K562 (cell line): Measurements from ENCODE around the gene CAMK1D. TPM values are rescaled to one million over a fixed set of nuclear protein-coding genes. Genes with fewer than 3 reads are reported as not detected.
A peak's percentile ranks its signal among the peaks of the same experiment; 100 is the strongest.

Experiments
- CSDE1 ChIP-seq, 2 experiments: fragments of 450-650 bp; IDR thresholded peaks; 2 replicates each; pipeline ENCODE4 v1.6.1; 2016; ENCODE audit warnings: mild to moderate bottlenecking in 1 of 2
- RAD51 ChIP-seq: fragments of 450-650 bp; IDR thresholded peaks from 2 replicates; pipeline ENCODE4 v1.7.1; 2016; ENCODE audit warnings: low read depth, mild to moderate bottlenecking, borderline replicate concordance
- ZNF584 ChIP-seq: fragments of 200-800 bp; sonication (Bioruptor generic); IDR thresholded peaks from 2 replicates; pipeline ENCODE4 v1.6.1; 2016; ENCODE audit warnings: low read depth, mild to moderate bottlenecking, missing genetic modification characterization, missing compliant biosample characterization
- ZNF586 ChIP-seq: fragments of 450-650 bp; formaldehyde crosslinking; conservative IDR thresholded peaks from 2 replicates; pipeline ENCODE4 v1.4.0; 2020; ENCODE audit warnings: mild to moderate bottlenecking, moderate library complexity
- ZNF764 ChIP-seq: fragments of 250-450 bp; sonication (Bioruptor Pico); IDR thresholded peaks from 2 replicates; pipeline ENCODE4 v1.4.0; 2020; ENCODE audit warnings: low read depth, mild to moderate bottlenecking, moderate library complexity
- polyA plus RNA-seq, 8 experiments: library from polyadenylated mRNA; depleted of rRNA in 4 of 8; stranded (reverse) in 5 of 8; unstranded in 3 of 8; fragments of >200 nt; fragmentation: Nextera tagmentation in 2 of 8; fragmentation: Illumina TruSeq in 1 of 8; extraction: Ambion mirVana in 2 of 8; extraction: Trizol in 1 of 8; gene quantifications; 2 replicates each; pipeline versions ENCODE4 v1.2.1 to v1.2.3, GENCODE V29; 2011 to 2014; ENCODE audit warnings: inconsistent platforms in 1 of 8, missing spikeins in 1 of 8
- total RNA-seq, 7 experiments: library from RNA; depleted of rRNA in 6 of 7; stranded (reverse); fragments of >200 nt in 6 of 7; fragmentation: Illumina TruSeq in 2 of 7; extraction: Trizol in 2 of 7; gene quantifications; 2 replicates each; pipeline versions ENCODE4 v1.2.1 to v1.2.3, GENCODE V29; 2011 to 2021; ENCODE audit warnings: low replicate concordance in 1 of 7
- TF ChIP-seq, protein P1 (sequence below), 2 experiments: fragments of 450-650 bp; formaldehyde crosslinking in 1 of 2; IDR thresholded peaks; 2 replicates each; pipeline versions ENCODE4 v1.4.0 to v1.6.1; 2014 to 2020; ENCODE audit warnings: mild to moderate bottlenecking in 2 of 2, borderline replicate concordance in 1 of 2, low read depth in 1 of 2
- TF ChIP-seq, protein P2 (sequence below): sonication (generic); formaldehyde crosslinking; IDR thresholded peaks from 2 replicates; pipeline ENCODE4 v1.5.0; 2020; ENCODE audit warnings: missing genetic modification reagents
- TF ChIP-seq, protein P3 (sequence below): fragments of 250-450 bp; sonication (Bioruptor Pico); IDR thresholded peaks from 2 replicates; pipeline ENCODE4 v1.9.0; 2021; ENCODE audit warnings: mild to moderate bottlenecking
- TF ChIP-seq, protein P4 (sequence below): sonication (generic); formaldehyde crosslinking; IDR thresholded peaks from 2 replicates; pipeline ENCODE4 v1.9.0; 2022; ENCODE audit warnings: mild to moderate bottlenecking, missing genetic modification reagents
- TF ChIP-seq, protein P5 (sequence below): sonication (generic); formaldehyde crosslinking; IDR thresholded peaks from 2 replicates; pipeline ENCODE4 v1.8.1; 2023; ENCODE audit warnings: mild to moderate bottlenecking, missing genetic modification reagents

The CAMK1D gene
- total and polyA plus RNA-seq, 9 of the 15 experiments (the other 6 are each of a cell fraction or from before 2014, with no cell fraction given) = 0.12 to 0.24 (median 0.20) TPM; not detected in 5

DNA sequence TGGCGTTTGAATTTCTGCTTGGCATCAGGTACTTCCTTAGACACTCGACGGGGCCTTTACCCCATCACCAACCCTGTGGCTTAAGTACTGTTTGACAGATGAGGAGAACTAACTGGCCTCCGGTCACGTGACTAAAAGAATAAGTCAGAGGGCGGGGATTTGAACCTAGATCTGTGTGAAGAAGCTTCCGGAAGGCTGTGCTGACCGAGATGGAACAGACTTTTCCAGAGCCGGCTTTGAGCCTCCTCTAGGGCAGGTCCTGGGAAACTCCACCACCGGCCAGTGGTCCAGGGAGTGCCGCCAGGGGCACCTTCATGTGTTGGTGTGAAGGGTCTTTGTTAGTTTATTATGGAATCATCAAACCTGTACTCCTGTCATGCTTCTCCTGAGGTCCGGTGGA is 26.9 kb downstream of the CAMK1D start (continued):
- TF ChIP-seq, protein P1, sequence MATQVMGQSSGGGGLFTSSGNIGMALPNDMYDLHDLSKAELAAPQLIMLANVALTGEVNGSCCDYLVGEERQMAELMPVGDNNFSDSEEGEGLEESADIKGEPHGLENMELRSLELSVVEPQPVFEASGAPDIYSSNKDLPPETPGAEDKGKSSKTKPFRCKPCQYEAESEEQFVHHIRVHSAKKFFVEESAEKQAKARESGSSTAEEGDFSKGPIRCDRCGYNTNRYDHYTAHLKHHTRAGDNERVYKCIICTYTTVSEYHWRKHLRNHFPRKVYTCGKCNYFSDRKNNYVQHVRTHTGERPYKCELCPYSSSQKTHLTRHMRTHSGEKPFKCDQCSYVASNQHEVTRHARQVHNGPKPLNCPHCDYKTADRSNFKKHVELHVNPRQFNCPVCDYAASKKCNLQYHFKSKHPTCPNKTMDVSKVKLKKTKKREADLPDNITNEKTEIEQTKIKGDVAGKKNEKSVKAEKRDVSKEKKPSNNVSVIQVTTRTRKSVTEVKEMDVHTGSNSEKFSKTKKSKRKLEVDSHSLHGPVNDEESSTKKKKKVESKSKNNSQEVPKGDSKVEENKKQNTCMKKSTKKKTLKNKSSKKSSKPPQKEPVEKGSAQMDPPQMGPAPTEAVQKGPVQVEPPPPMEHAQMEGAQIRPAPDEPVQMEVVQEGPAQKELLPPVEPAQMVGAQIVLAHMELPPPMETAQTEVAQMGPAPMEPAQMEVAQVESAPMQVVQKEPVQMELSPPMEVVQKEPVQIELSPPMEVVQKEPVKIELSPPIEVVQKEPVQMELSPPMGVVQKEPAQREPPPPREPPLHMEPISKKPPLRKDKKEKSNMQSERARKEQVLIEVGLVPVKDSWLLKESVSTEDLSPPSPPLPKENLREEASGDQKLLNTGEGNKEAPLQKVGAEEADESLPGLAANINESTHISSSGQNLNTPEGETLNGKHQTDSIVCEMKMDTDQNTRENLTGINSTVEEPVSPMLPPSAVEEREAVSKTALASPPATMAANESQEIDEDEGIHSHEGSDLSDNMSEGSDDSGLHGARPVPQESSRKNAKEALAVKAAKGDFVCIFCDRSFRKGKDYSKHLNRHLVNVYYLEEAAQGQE (IDR thresholded peaks at IDR 0.05; ENCODE audit: borderline replicate concordance) = peak; percentile 12; the same call in 1 of the 2 replicates
- TF ChIP-seq, protein P1 (CRISPR knock-in tag; IDR thresholded peaks at IDR 0.05; ENCODE audit: low read depth) = no peak
- TF ChIP-seq ZNF764 (no peak), RAD51 (peak; percentile 94), ZNF584 (no peak), ZNF586 (CRISPR knock-in tag) (no peak), CSDE1 (IDR thresholded peaks at IDR 0.05) (no peak)
- TF ChIP-seq, protein P2, sequence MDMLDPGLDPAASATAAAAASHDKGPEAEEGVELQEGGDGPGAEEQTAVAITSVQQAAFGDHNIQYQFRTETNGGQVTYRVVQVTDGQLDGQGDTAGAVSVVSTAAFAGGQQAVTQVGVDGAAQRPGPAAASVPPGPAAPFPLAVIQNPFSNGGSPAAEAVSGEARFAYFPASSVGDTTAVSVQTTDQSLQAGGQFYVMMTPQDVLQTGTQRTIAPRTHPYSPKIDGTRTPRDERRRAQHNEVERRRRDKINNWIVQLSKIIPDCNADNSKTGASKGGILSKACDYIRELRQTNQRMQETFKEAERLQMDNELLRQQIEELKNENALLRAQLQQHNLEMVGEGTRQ (CRISPR knock-in tag) = peak; percentile 73
- TF ChIP-seq, protein P3, sequence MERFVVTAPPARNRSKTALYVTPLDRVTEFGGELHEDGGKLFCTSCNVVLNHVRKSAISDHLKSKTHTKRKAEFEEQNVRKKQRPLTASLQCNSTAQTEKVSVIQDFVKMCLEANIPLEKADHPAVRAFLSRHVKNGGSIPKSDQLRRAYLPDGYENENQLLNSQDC = no peak
- TF ChIP-seq, protein P4, sequence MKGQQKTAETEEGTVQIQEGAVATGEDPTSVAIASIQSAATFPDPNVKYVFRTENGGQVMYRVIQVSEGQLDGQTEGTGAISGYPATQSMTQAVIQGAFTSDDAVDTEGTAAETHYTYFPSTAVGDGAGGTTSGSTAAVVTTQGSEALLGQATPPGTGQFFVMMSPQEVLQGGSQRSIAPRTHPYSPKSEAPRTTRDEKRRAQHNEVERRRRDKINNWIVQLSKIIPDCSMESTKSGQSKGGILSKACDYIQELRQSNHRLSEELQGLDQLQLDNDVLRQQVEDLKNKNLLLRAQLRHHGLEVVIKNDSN (CRISPR knock-in tag) = peak; percentile 51
- TF ChIP-seq, protein P5, sequence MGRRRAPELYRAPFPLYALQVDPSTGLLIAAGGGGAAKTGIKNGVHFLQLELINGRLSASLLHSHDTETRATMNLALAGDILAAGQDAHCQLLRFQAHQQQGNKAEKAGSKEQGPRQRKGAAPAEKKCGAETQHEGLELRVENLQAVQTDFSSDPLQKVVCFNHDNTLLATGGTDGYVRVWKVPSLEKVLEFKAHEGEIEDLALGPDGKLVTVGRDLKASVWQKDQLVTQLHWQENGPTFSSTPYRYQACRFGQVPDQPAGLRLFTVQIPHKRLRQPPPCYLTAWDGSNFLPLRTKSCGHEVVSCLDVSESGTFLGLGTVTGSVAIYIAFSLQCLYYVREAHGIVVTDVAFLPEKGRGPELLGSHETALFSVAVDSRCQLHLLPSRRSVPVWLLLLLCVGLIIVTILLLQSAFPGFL (CRISPR knock-in tag) = no peak
- TF ChIP-seq, all 486 proteins: peak for 7
